ENCODE results near the gene TBC1D5.

TBC1D5 gene

GRCh38 chr3:17302774-17303173 lies 439.7 kb downstream of the TBC1D5 start:
- DNase-seq (ENCODE audit: low read depth, low spot score), result no peak

- no peak for DNase-seq (ENCODE audit: low read depth, low spot score)
These were observed 440.3 kb downstream of the TBC1D5 start for GRCh38 chr3:17302170-17302569.

- DNase-seq (ENCODE audit: low read depth, low spot score), result no peak
These were observed 441.2 kb downstream of the TBC1D5 start for GRCh38 chr3:17301271-17301670.

GRCh38 chr3:17300441-17300840 lies 442.0 kb downstream of the TBC1D5 start:
- no peak for DNase-seq (ENCODE audit: low read depth, low spot score)

GRCh38 chr3:17298038-17298437 lies 444.4 kb downstream of the TBC1D5 start:
- DNase-seq (ENCODE audit: low read depth, low spot score), result no peak

- no peak for DNase-seq (ENCODE audit: low read depth, low spot score)
These were observed 449.9 kb downstream of the TBC1D5 start for GRCh38 chr3:17292556-17292955.

- DNase-seq (ENCODE audit: low read depth, low spot score), result no peak
These were observed 451.5 kb downstream of the TBC1D5 start for GRCh38 chr3:17290894-17291293.

- no peak for DNase-seq (ENCODE audit: low read depth, low spot score)
These were observed 453.5 kb downstream of the TBC1D5 start for GRCh38 chr3:17288839-17289399.

GRCh38 chr3:17287006-17287689 lies 455.3 kb downstream of the TBC1D5 start:
- DNase-seq (ENCODE audit: low read depth, low spot score), result no peak

GRCh38 chr3:17278006-17278405 lies 464.4 kb downstream of the TBC1D5 start:
- DNase-seq (ENCODE audit: low read depth, low spot score), result no peak

GRCh38 chr3:17266846-17267245 lies 475.6 kb downstream of the TBC1D5 start:
- no peak for DNase-seq (ENCODE audit: low read depth, low spot score)

GRCh38 chr3:17261627-17262369 lies 480.6 kb downstream of the TBC1D5 start:
- no peak for DNase-seq (ENCODE audit: low read depth, low spot score)

GRCh38 chr3:17260257-17260656 lies 482.2 kb downstream of the TBC1D5 start:
- no peak for DNase-seq (ENCODE audit: low read depth, low spot score)

- DNase-seq (ENCODE audit: low read depth, low spot score), result no peak
These were observed 482.7 kb downstream of the TBC1D5 start for GRCh38 chr3:17259685-17260084.

- peak; percentile 10 for DNase-seq (ENCODE audit: low read depth, low spot score)
These were observed 483.5 kb downstream of the TBC1D5 start for GRCh38 chr3:17258823-17259436.

- no peak for DNase-seq (ENCODE audit: low read depth, low spot score)
These were observed 485.2 kb downstream of the TBC1D5 start for GRCh38 chr3:17257269-17257668.

GRCh38 chr3:17243621-17244020 lies 498.8 kb downstream of the TBC1D5 start:
- DNase-seq (ENCODE audit: low read depth, low spot score), result no peak

- DNase-seq (ENCODE audit: low read depth, low spot score), result no peak
These were observed 503.0 kb downstream of the TBC1D5 start for GRCh38 chr3:17239417-17239816.

GRCh38 chr3:17238023-17238422 lies 504.4 kb downstream of the TBC1D5 start:
- DNase-seq (ENCODE audit: low read depth, low spot score), result no peak

GRCh38 chr3:17235310-17235709 lies 507.1 kb downstream of the TBC1D5 start:
- no peak for DNase-seq (ENCODE audit: low read depth, low spot score)

- no peak for DNase-seq (ENCODE audit: low read depth, low spot score)
These were observed 508.0 kb downstream of the TBC1D5 start for GRCh38 chr3:17234382-17234781.

GRCh38 chr3:17233398-17233800 lies 509.0 kb downstream of the TBC1D5 start:
- DNase-seq (ENCODE audit: low read depth, low spot score), result peak; percentile 21
